Adipocyte (in vitro differentiated cells): Measurements from ENCODE around the gene CRIM1.

Source experiments
- DNase-seq: peaks from one replicate; pipeline ENCODE4 v3.0.0-alpha.2; 2015; ENCODE audit warnings: low read depth
- H3K27me3 ChIP-seq: replicated peaks from 2 replicates; pipeline ENCODE4 v1.7.0; 2013; ENCODE audit warnings: mild to moderate bottlenecking, low read length, moderate library complexity; ENCODE audit not compliant: control insufficient read depth, insufficient read depth
- H3K36me3 ChIP-seq: 2 replicates; pipeline ENCODE4 v1.7.0; 2013; ENCODE audit warnings: low read length, mild to moderate bottlenecking, moderate library complexity; ENCODE audit not compliant: control insufficient read depth, insufficient read depth, severe bottlenecking
- H3K4me1 ChIP-seq: 2 replicates; pipeline ENCODE4 v1.7.0; 2013; ENCODE audit warnings: mild to moderate bottlenecking, low read length, moderate library complexity; ENCODE audit not compliant: control insufficient read depth, insufficient read depth
- H3K4me3 ChIP-seq: 2 replicates; pipeline ENCODE4 v1.7.0; 2013; ENCODE audit warnings: mild to moderate bottlenecking, low read length, moderate library complexity
- H3K9ac ChIP-seq: 2 replicates; pipeline ENCODE4 v1.7.0; 2013; ENCODE audit warnings: mild to moderate bottlenecking, low read length, moderate library complexity
- H3K9me3 ChIP-seq: 2 replicates; pipeline ENCODE4 v1.7.0; 2013; ENCODE audit warnings: mild to moderate bottlenecking, low read length, moderate library complexity; ENCODE audit not compliant: control insufficient read depth

Gene CRIM1

GRCh38 chr2:36577884-36578283, 222.3 kb downstream of the CRIM1 start:
- Histone ChIP-seq H3K27me3 (no peaks in the 10 kb centered on the region), H3K36me3 (peaks cover 80% of the 10 kb centered on the region), H3K4me3 (no peak overlapping the region), H3K9ac (no peak overlapping the region), H3K9me3 (no peaks in the 10 kb centered on the region), H3K4me1 (peaks cover 23% of the 10 kb centered on the region)
- DNase-seq = no peak

DNA sequence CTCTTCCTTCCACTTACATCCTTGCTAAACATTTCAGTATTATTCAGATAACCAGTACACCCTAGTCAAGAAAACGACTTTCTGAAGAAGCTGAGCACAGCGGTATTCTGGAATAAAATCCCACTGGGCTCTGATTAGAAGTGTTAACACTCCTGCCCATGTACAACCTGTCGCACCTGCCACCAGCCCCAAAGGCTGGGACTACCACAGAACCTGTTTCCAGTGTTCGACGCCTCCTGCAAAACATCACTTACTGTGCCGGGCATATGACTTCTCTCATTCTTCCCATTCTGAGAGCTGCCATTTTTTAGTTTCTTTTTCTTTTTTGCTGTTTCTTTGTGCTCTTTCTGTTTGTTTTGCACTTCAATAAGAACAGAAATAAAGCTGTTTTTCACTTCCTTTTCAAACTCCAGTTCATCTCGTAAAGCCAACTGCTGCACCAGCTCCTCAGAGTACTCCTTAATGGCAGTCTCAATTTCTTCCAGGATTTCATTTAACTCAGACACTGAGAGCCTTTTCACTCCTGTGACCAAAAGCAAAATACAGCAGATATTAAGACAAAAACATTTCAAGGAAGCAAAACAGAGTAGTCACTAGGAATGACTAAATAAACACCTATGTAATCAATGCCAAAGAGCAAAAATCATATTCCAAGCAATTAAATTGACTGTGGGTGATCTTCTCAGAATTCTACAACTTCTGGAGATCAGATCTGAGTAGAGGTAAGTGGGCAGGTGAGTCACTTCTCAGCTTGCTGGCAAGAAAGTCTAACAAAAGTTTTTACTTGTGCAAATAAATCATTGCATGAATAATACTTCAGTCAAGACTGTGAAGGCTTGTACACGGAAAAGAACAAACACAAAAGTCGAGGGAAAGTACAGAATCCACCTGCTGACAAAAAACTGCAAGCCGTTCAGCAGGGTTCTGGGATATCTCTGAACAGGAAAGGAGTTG, 223.0 kb downstream of the CRIM1 start:
- peaks cover 80% of the 10 kb centered on the region for H3K36me3 ChIP-seq
- DNase-seq = no peak
- H3K4me3 ChIP-seq = no peak overlapping the region
- H3K4me1 ChIP-seq = peaks cover 23% of the 10 kb centered on the region
- H3K9me3 ChIP-seq = no peaks in the 10 kb centered on the region
- H3K27me3 ChIP-seq = no peaks in the 10 kb centered on the region
- H3K9ac ChIP-seq = no peak overlapping the region

- Histone ChIP-seq H3K36me3 (peaks cover 81% of the 10 kb centered on the region), H3K9ac (no peak overlapping the region), H3K4me3 (no peak overlapping the region), H3K9me3 (no peaks in the 10 kb centered on the region), H3K4me1 (peaks cover 29% of the 10 kb centered on the region), H3K27me3 (no peaks in the 10 kb centered on the region)
- no peak for DNase-seq
These were observed 223.7 kb downstream of the CRIM1 start for GRCh38 chr2:36579297-36579664.

DNA sequence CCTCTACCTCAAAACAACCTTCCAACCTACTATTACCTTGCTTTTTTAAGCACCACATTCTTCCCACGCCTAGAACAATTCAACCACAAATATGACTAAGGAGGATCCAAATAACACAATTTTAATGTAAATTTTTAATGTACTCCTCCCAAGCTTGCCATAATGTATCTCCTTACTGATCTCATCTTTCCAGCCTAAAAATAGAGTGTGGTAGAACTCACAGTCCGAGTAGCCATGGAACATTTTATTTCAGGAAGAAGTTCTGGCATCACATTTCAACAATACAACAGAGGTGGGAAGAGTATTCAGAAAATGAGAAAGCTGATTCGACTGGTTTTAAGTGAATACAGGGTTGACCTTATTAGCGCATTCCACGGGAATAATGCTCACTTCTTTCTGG, 227.0 kb downstream of the CRIM1 start:
- Histone ChIP-seq H3K36me3 (peaks cover 94% of the 10 kb centered on the region), H3K4me1 (peaks cover 18% of the 10 kb centered on the region)

GRCh38 chr2:36582951-36583350, 227.4 kb downstream of the CRIM1 start:
- Histone ChIP-seq H3K9me3 (no peaks in the 10 kb centered on the region), H3K36me3 (peaks cover 90% of the 10 kb centered on the region), H3K4me1 (peaks cover 17% of the 10 kb centered on the region), H3K27me3 (no peaks in the 10 kb centered on the region), H3K4me3 (no peak overlapping the region), H3K9ac (no peak overlapping the region)
- no peak for DNase-seq

More for the DNA sequence above, 227.0 kb downstream of the CRIM1 start:
- no peak for DNase-seq
- H3K9ac ChIP-seq = no peak overlapping the region
- no peak overlapping the region for H3K4me3 ChIP-seq
- no peaks in the 10 kb centered on the region for H3K27me3 ChIP-seq
- no peaks in the 10 kb centered on the region for H3K9me3 ChIP-seq

- H3K9me3 ChIP-seq = no peaks in the 10 kb centered on the region
- peaks cover 17% of the 10 kb centered on the region for H3K4me1 ChIP-seq
- H3K9ac ChIP-seq = no peak overlapping the region
- DNase-seq = no peak
- no peak overlapping the region for H3K4me3 ChIP-seq
- H3K27me3 ChIP-seq = no peaks in the 10 kb centered on the region
- H3K36me3 ChIP-seq = peaks cover 88% of the 10 kb centered on the region
These were observed 228.7 kb downstream of the CRIM1 start for GRCh38 chr2:36584148-36584794.

- Histone ChIP-seq H3K27me3 (no peaks in the 10 kb centered on the region), H3K4me3 (no peak overlapping the region), H3K4me1 (peaks cover 17% of the 10 kb centered on the region), H3K36me3 (peaks cover 76% of the 10 kb centered on the region), H3K9ac (no peak overlapping the region), H3K9me3 (no peaks in the 10 kb centered on the region)
- no peak for DNase-seq
These were observed 231.1 kb downstream of the CRIM1 start for GRCh38 chr2:36586672-36587071.

- DNase-seq = no peak
- Histone ChIP-seq H3K9me3 (no peaks in the 10 kb centered on the region), H3K27me3 (no peaks in the 10 kb centered on the region), H3K36me3 (peaks cover 72% of the 10 kb centered on the region), H3K9ac (no peak overlapping the region), H3K4me3 (no peak overlapping the region), H3K4me1 (peaks cover 17% of the 10 kb centered on the region)
These were observed 231.5 kb downstream of the CRIM1 start for GRCh38 chr2:36587101-36587500.

DNA sequence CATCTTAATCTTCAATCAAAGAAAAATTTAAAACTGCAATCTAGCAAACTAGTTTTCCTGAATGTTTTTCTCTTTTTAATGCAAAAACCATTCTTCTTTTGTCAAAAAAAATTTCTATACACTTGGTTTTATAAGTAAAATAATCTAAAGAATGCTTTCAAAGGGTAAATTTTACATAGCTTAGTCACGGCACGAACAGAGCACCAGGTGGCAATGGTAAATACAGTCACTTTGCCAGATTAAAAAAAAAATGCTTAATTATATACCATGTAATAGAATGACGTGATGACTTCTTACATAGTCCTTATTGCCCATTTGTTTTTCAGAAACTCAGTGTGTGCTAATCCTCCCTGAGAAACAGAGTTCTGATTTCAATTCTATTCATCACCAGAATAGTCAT, 232.0 kb downstream of the CRIM1 start:
- H3K4me1 ChIP-seq = peaks cover 17% of the 10 kb centered on the region
- no peaks in the 10 kb centered on the region for H3K9me3 ChIP-seq
- H3K27me3 ChIP-seq = no peaks in the 10 kb centered on the region
- no peak overlapping the region for H3K9ac ChIP-seq
- DNase-seq = no peak
- H3K36me3 ChIP-seq = peaks cover 68% of the 10 kb centered on the region
- no peak overlapping the region for H3K4me3 ChIP-seq

DNA sequence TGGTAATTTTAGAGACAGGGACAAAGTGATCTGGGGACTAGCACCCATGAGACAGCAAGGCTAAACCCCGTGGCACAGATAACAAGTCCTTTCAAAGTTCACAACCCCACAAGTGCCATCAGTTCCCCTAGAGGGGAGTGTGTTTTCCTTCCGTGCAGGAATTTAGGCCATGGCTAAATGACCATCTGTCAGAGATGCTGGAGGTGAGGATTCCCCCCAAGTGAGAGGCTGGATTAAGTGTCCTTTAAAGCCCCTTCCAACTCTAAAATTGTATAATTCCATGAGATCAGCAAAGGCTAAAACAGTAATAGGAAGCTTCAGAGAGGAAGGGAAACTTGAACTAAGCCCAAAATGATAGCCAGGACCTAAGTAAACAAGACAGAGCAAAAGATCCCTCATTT, 233.7 kb downstream of the CRIM1 start:
- Histone ChIP-seq H3K9me3 (no peaks in the 10 kb centered on the region), H3K9ac (no peak overlapping the region), H3K4me3 (no peak overlapping the region), H3K36me3 (peaks cover 51% of the 10 kb centered on the region), H3K27me3 (no peaks in the 10 kb centered on the region), H3K4me1 (peaks cover 12% of the 10 kb centered on the region)
- DNase-seq = no peak

GRCh38 chr2:36594849-36595248, 239.3 kb downstream of the CRIM1 start:
- Histone ChIP-seq H3K27me3 (no peaks in the 10 kb centered on the region), H3K36me3 (peaks cover 7% of the 10 kb centered on the region), H3K9ac (no peak overlapping the region), H3K4me3 (no peak overlapping the region), H3K4me1 (peaks cover 29% of the 10 kb centered on the region), H3K9me3 (no peaks in the 10 kb centered on the region)
- no peak for DNase-seq
